Right hindlimb (tissue), 1 donor: ENCODE results near the gene STX2.
"Not testable (repeated sequence)": the region's sequence is repeated elsewhere in the genome, so short reads cannot be mapped to it uniquely, and the experiment has no call there.

Source experiments
- DNase-seq: peaks from one replicate; pipeline ENCODE4 v3.0.0-alpha.2; 2018

STX2 gene

DNA sequence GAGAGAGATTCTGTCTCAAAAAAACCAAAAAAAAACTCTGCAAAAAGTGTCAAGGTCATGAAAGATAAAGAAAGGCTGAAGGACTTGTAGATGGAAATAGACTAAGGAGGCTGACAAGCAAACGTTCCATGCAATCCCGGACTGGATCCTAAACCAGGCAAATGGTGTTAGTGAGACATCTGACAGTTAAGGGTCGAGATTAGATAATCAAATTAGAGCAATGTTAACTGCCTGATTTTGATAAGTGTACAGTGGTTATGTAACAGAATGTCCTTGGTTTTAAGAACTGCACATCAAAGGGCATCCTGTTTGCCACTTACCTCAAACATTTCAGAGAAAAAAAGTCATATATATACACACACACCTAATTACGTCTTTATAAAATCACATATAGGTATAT, 29.4 kb upstream of the STX2 start:
- DNase-seq, result no peak

DNA sequence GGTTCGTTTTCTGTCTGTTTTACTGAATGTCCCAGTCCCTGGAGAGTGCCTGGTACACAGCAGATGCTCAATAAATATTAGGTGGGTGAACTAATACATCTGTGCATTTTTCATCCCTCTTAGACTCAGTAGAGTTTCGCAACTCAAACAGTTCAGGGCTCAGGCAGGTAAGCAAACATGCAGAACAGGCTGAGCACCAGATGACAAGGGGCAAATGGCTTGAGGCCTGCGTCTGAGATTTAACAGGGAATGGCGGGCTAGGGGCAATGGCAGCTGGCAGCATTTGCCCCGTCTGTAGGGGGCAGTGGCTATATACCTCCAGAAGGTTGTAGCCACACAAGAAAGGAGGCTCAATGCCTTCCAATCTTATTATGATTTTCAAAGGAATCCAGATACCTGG, 24.2 kb upstream of the STX2 start:
- no peak for DNase-seq

DNA sequence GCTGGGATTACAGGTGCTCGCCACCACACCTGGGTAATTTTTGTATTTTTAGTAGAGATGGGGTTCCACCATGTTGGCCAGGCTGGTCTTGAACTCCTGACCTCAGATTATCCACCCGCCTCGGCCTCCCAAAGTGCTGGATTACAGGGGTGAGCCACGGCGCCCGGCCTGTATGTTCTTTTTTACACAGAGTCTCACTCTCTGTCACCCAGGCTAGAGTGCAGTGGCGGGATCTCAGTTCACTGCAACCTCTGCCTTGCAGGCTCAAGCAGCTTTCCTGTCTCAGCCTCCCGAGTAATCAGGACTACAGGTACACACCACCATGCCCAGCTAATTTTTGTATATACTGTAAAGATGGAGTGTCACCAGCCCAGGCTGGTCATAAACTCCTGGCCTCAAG, 23.7 kb upstream of the STX2 start:
- not testable (repeated sequence) for DNase-seq

DNA sequence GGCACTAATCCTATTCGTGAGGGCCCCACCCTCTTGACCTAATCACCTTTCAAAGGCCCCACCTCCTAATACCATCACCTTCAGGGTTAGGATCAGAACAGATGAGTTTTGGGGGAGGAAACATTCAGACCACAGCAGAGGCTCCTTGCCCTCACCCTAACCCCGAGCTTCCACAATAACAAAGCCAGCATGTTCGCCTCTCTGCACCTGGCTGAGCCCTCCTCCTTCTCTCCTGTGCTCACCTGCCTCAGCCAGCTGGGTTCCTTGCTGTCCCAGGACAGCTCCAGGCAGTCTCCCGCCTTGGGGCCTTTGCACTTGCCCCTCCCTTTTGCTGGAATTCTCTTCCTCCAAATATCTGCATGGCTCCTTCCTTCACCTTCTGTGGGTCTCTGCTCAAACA, 23.1 kb upstream of the STX2 start:
- no peak for DNase-seq

DNA sequence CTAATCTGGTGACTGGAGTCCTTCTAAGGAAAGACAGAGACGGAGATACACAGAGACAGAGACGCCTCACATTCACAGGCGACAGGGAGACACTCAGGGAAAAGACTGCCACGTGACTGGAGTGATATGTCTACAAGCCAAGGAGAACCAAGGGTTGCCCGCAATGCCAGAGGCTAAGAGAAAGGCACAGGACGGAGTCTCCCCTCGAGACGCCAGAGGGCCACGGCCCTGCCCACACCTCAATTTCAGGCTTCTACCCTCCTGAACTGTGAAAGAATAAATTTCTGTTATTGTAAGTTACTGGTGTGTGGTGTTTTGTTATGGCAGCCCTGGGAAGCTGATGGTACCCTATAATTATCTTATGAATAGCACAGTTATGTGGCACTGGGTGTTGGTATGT, 21.3 kb upstream of the STX2 start:
- DNase-seq, result no peak

DNA sequence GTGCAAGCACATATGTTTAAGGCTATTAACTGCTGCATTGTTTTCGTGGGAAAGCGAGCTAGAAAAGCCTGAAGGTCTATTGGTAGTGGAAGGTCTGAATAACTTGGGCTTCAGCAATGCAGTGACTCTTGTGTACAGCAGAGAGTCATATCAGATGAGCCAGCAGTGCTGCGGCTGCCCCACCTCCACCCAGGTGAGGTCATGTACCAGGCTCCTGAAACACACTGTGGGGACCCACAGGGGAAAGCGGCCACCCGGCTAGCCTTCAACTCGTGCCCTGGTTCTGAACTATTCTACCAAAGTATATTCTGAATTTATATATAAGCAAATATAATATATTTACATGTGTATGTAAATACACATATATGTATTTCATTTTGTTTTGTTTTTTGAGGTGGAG, 20.1 kb upstream of the STX2 start:
- no peak for DNase-seq

DNA sequence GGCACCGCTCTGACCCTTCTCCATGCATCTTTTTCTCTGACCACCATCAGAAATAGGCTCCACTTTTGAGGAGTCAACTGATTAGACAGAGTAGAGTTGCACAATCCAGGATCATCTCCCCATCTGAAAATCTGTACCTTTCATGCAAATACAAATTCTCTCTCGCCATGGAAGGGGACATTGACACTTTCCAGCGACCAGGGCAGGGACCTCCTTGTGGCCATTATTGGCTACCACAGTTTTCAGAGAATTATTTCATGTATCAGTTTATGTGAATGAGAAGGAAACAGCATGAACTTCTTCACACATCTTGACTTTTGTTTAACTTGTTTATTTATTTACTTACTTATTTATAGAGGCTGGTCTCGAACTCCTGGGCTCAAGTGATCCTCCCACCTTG, 19.0 kb upstream of the STX2 start:
- no peak for DNase-seq

DNA sequence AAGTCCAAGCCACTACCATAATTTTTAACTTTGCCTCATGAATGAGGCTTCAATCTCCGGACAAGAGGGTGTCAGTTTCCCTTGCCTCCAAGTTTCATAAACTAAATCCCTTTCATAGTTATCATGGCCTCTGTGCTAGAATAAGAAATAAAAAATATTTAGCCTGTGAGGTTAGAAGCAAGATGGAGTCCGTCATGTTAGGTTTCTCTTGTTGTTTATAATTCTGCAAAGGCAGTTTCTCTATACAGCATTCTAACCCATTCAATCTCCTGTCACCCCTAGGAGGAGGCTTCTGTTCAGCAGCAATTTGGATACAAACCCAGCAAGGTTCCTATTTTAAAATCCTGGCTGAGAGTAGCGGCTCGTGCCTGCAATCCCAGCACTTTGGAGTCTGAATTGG, 17.0 kb upstream of the STX2 start:
- DNase-seq, result no peak

DNA sequence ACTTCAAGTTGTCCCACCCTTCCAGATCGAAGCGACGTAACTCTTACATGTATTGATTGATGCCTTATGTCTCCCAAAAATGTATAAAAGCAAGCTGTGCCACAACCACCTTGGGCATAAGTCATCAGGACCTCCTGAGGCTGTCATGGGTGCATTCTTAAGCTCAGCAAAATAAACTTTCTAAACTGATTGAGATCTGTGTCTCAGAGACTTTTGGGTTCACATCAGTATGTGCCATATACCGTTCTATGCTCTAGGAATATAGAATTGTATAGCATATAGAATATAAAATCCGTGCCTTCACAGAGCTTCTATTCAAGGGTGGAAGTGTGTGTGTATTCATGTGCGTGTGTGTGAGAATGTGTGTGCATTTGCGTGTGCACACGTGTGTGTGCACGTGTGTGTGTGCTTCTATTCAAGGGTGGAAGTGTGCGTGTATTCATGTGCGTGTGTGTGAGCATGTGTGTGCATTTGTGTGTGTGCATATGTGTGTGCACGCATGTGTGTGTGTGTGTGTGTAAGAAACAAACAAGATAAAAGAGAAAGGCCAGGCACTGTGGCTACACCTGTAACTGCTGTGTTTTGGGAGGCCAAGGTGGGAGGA, 11.5 kb upstream of the STX2 start:
- no peak for DNase-seq

DNA sequence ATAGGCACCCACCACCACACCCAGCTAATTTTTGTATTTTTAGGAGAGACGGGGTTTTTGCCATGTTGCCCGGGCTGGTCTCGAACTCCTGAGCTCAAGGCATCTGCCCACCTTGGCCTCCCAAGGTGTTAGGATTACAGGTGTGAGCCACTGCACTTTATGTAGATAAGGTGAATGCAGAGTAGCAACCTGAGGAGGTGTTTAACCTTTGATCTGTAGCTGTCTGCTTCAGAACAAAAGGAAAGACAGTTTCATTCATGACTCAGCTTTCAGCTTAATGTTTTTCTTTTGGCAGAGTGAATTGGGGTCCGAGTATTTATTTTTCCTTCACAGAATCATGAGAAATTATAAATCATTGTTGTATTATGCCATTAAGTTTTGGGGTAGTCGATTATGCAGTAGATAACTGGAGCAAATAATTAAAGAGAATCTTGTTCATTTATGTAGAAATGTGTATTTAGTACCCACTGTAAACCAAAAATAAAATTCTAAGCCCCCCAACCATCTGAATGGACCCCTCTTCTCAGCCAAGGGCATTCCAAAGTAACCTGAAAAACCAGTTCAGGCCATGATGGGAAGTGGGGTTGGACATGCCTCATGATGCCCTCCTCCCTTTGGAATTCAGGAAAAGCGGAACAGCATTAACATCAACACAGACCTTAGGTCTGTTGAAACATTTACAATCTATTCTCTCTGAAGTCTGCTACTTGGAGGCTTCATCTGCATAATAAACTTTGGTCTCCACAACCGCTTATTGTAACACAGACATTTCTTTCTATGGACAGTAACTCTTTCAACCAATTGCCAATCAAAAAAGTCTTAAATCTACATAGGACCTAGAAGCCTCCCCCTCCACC, 10.7 kb upstream of the STX2 start:
- no peak for DNase-seq

DNA sequence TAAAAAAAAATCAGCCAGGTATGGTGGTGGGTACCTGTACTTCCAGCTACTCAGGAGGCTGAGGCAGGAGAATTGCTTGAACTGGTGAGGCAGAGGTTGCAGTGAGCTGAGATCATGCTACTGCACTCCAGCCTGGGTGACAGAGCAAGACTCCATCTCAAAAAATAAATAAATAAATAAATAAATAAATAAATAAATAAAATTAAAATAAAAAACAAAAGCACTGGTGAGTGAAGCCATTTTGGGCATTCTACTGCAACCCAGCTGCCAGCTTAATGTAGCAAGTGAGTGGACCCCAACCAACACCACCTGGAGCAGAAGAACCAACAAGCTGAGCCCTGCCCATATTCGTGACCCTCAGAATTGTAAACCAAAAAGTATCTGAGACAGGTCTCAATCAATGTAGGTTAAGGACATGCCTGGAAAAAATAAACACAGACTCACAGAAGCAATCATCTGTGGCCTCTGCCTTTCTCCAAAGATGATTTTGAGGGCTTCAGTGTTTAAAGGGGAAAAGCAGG, 9.8 kb upstream of the STX2 start:
- DNase-seq, result not testable (repeated sequence)

DNA sequence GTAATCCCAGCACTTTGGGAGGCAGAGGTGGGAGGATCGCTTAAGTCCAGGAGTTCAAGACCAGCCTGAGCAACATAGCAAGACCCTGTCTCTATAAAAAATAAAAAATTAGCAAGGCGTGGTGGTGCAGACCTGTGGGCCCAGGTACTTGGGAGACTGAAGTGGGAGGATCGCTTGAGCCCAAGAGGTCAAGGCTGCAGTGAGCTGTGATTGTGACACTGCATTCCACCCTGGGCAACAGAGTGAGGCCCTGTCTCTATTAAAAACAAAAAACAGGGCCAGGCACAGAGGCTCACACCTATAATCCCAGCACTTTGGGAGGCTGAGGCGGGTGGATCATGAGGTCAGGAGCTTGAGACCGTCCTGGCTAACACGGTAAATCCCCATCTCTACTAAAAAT, 9.1 kb upstream of the STX2 start:
- not testable (repeated sequence) for DNase-seq

DNA sequence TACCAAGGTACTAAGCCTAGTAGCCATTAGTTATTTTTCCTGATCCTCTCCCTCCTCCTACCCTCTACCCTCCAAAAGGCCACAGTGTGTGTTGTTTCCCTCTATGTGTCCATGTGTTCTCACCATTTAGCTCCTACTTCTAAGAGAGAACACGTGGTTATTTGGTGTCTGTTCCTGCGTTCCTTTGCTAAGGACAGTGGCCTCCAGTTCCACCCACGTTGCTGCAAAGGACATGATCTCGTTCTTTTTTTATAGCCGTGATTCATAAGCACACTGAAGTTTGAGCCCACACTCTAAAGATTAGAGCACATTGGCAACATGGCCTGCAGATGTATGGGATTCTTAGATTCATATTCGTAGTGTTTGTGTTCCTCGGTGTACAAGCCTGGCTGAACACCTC, 8.1 kb upstream of the STX2 start:
- DNase-seq, result no peak

DNA sequence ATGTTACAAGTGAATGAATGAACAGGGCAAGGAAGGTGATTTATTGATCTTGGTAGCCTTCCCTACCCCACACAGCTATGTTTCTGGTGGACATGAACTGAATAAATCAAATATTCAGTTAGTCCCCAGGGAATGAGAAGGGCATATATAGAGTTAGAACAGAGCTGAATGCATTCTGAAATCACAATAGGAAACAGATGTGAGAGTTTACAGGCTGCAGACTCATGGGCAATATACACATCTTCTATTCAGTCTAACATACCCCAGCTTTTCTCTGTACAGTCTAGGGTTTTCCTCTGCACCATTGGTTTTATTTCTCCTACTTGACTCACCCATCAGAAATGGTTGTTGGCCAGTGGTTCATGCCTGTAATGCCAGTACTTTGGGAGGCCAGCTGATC, 7.3 kb upstream of the STX2 start:
- DNase-seq, result no peak

DNA sequence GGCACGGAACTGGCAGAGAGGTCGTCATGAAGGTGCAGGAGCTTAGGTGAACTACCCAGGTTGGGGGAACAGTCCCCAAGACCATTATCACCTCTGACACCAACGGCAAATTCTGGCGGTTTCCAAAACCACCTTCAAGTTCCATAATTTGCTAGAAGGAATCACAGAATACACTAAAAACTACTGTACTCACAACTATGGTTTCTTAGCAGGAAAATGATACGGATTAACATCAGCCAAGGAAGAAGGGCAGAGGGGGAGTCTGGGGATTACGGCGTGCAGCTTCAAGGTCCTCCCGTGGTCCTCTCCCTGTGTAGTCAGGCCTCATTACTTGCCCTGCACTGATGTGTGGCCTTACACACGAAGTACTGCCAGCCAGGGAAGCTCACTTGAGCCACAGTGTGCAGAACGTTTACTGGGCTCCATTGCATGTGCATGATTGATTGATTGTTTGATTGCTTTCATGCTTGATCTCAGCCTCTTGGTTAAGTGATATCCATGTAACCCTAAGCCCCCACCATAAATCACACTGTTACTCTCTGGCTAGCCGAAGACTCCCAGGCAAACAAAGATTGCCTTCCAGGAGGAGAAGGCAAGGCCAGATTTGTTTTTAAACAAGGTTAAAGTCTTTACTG, 837 bp upstream of the STX2 start:
- DNase-seq, result no peak

DNA sequence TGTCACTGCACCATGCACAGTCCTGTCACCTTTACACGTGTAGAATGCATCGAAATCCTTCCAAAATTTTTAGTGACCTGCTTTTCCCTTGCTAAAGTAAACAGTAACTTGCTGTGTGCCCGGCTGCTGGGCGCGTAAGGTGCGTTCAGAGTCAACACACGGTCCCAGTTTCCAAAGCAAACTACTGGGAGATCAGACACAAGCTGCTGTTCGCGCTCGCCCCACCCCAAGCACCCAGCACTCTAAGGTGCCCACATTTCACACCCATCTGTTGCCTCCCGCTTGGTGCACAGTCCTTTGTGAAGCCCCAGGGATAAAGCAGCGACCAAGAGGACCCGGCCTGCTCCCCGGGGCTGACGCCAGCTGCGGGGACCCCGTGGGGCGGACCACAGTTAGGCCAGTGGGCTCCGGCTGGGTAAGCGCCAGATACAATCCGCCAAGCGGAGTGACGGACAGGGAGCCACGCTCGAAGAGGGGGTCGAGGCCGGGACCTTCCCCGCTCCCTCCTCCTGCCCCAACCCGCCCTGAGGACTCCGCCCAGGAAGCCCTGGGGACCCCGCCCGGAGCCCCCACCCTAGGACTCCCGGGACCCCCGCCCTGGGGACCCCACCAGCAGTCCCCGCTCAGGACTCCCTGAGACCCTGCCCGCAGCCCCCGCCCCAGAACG, 633 bp downstream of the STX2 start:
- DNase-seq, result peak; percentile 50

DNA sequence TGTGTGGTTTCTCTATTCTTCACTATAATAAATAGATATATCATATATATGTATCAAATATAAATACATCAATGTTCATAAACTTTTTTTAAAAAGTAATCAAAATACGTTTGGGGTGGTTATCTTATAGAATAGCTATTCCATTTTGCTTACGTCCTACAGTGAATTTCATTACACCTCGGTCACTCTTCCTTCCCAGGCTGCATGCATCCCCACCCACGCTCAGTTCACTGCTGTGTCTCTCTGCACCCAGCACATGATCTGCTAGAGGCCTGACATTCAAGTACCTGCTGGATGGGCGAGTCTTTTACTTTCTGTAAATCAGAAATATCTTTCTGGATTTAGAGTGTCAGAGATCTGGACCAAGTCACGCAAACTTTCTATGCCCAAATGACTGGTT, 3.6 kb downstream of the STX2 start:
- DNase-seq, result no peak

DNA sequence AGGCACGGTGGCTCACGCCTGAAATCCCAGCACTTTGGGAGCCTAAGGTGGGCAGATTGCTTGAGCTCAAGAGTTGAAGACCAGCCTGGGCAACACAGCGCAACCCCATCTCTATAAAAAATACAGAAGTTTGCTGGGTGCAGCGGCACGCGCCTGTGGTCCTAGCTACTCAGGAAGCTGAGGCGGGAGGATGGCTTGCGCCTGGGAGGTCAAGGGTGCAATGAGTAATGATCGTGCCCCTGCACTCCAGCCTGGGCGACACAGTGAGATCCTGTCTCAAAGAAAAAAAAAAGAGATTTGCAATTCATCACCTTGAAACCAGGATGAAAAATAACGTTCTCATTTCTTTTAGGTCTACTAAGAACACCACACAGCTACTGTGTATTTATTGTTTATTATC, 4.0 kb downstream of the STX2 start:
- DNase-seq, result no peak

DNA sequence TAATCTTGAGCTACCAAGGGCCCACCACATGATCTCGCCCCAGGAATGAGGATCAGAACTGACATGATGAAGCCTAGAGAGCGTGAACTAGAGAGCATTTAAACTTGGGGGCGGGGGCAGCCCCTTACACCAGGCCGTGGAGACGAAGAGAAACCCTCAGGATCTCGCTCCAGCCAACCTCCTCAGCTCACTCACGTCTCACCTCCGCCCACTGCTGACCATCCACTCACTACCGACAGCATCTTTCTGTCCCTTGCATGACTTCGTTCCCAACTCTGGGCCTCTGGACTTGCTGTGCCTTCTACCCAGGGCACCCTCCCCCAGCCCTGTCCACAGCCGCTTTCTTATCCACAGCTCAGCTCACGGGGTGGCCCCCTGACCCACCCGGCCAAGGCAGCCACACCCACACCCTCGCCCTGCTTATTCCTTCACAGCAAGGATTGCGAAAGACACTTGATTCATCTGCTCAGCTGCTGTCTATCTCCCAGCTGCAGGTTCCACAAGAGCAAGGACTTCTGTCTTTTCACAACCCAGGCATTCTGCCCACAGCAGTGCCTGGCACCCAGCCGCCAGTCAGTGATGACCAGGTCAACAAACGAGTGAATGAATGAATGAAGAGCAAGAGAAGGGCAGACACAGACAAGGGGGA, 6.4 kb downstream of the STX2 start:
- no peak for DNase-seq

DNA sequence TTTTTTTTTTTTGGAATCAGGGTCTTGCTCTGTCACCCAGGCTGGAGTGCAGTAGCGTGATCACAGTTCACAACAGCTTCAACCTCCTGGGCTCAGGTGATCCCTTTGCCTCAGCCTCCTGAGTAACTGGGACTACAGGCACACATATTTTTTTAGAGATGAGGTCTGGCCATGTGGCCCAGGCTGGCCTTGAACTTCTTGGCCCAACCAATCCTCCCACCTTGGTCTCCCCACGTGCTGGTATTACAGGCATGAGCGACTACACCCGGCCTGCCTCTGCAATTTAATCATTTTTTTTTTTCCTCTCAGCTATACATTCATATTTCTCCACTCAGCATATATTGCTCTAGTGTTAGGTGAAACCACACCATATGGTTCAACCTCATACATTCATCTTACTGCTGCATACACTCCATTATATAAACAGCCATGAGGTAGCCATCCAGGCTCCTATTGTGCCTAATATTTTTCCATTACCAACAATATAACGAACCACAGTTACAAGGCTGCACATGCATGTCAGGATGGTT, 7.1 kb downstream of the STX2 start:
- no peak for DNase-seq

DNA sequence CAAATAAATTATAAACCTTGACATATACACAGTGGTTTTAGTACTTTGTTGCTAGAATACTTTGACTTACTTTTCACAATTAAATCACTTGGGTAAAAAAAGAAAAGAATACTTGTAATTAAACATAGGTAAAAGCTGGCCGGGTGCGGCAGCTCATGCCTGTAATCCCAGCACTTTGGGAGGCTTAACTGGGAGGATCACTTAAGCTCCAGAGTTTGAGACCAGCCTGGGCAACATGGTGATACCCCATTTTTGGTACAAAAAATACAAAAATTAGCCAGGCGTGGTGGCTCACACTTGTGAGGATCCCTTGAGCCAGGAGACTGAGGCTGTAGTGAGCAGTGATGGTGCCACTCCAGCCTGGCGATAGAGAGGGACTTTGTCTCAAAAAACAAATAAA, 7.8 kb downstream of the STX2 start:
- DNase-seq, result no peak

DNA sequence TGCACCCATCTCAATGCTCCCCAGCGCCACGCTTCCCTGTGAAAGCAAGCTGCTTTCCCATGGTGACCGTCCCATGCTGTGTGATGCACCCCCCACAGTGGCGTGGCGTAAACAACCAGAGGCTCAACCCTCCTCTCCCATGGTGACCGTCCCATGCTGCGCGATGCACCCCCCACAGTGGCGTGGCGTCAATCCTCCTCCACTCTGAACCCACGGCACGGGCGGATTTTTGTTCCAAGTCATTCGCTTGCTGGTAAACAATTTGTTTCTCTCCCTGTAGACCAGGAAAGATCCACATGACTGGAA, 8.9 kb downstream of the STX2 start:
- DNase-seq, result no peak
